Ishikawa (cell line): ENCODE measurements around the gene THAP4.

Source experiments
- EGR1 ChIP-seq: IDR thresholded peaks from 2 replicates; pipeline ENCODE4 v1.6.1; 2012
- TAF1 ChIP-seq: IDR thresholded peaks from 2 replicates; pipeline ENCODE4 v1.6.1; 2012; ENCODE audit warnings: low read depth, mild to moderate bottlenecking

GRCh38 chr2:241606186-241606585 lies 30.8 kb downstream of the THAP4 start:
- no peak for TF ChIP-seq EGR1
- TF ChIP-seq TAF1, result no peak
